Caco-2 (cell line): ENCODE measurements around the gene POU2AF2. TPM values are rescaled to one million over a fixed set of nuclear protein-coding genes. Genes with fewer than 3 reads are reported as not detected.
A peak's percentile ranks its signal among the peaks of the same experiment; 100 is the strongest.

Experiments used
- BruUV-seq: library from RNA; stranded (reverse); fragments of 400-500 nt; replicated peaks from 2 replicates; lab custom pipeline; 2021; lab: Mats Ljungman, UMichigan
- CTCF ChIA-PET: fragments of 300-600 bp; sonication (Branson Sonifier 250); formaldehyde crosslinking; loops from one replicate; lab custom pipeline; 2022; ENCODE audit warnings: antibody characterized with exemption; lab: Charles Lee
- POLR2A ChIA-PET: fragments of 300-600 bp; sonication (Branson Sonifier 250); formaldehyde crosslinking; loops from one replicate; lab custom pipeline; 2022; ENCODE audit warnings: antibody characterized with exemption; lab: Charles Lee
- DNase-seq, 2 experiments: peaks; one replicate each; pipeline versions ENCODE4 v3.0.0 to v3.0.0-alpha.2; 2020 to 2022
- H3K27me3 ChIP-seq: replicated peaks from 2 replicates; pipeline ENCODE4 v1.6.0; 2011; ENCODE audit warnings: low read length; ENCODE audit not compliant: control insufficient read depth, insufficient read depth
- H3K36me3 ChIP-seq: 2 replicates; pipeline ENCODE4 v1.5.1; 2011; ENCODE audit warnings: low read length; ENCODE audit not compliant: control insufficient read depth, insufficient read depth
- H3K4me1 ChIP-seq: fragments of 250-450 bp; sonication (Bioruptor Pico); 2 replicates; pipeline ENCODE4 v1.5.1; 2020; ENCODE audit warnings: mild to moderate bottlenecking
- H3K4me3 ChIP-seq: 2 replicates; pipeline ENCODE4 v1.5.1; 2011; ENCODE audit warnings: low read depth, mild to moderate bottlenecking, control low read depth, low read length
- H3K9me3 ChIP-seq: fragments of 250-450 bp; sonication (Bioruptor Pico); 2 replicates; pipeline ENCODE4 v1.5.1; 2020; ENCODE audit warnings: mild to moderate bottlenecking, moderate library complexity
- H3K27ac Mint-ChIP-seq: one replicate; pipeline ENCODE4 v1.8.0; 2022; ENCODE audit warnings: mixed read lengths; ENCODE audit not compliant: unreplicated experiment
- H3K27me3 Mint-ChIP-seq: one replicate; pipeline ENCODE4 v1.8.0; 2022; ENCODE audit warnings: mixed read lengths; ENCODE audit not compliant: insufficient read depth, unreplicated experiment
- H3K36me3 Mint-ChIP-seq: one replicate; pipeline ENCODE4 v1.8.0; 2022; ENCODE audit warnings: mild to moderate bottlenecking, mixed read lengths; ENCODE audit not compliant: insufficient read depth, unreplicated experiment
- H3K4me1 Mint-ChIP-seq: one replicate; pipeline ENCODE4 v1.8.0; 2022; ENCODE audit warnings: low read depth, mixed read lengths; ENCODE audit not compliant: unreplicated experiment
- H3K4me3 Mint-ChIP-seq: one replicate; pipeline ENCODE4 v1.8.0; 2022; ENCODE audit warnings: mild to moderate bottlenecking, moderate library complexity, mixed read lengths; ENCODE audit not compliant: unreplicated experiment
- H3K9me3 Mint-ChIP-seq: one replicate; pipeline ENCODE4 v1.8.0; 2022; ENCODE audit warnings: mixed read lengths; ENCODE audit not compliant: unreplicated experiment
- CTCF ChIP-seq, 2 experiments: fragments of 200-600 bp in 1 of 2; IDR thresholded peaks; 1 replicate in 1 of 2; 2 replicates in 1 of 2; pipeline versions ENCODE4 v1.5.1 to v1.8.0; 2011 to 2022; ENCODE audit warnings: antibody characterized with exemption in 1 of 2, control low read depth in 1 of 2, inconsistent platforms in 1 of 2, low read depth in 1 of 2, low read length in 1 of 2, mild to moderate bottlenecking in 1 of 2, moderate library complexity in 1 of 2; ENCODE audit not compliant: insufficient read depth in 1 of 2, severe bottlenecking in 1 of 2, unreplicated experiment in 1 of 2
- intact Hi-C: fragments of 100-400 bp; cut with micrococcal nuclease; formaldehyde crosslinking; loops from one replicate; pipeline ENCODE4 v1.10.0; 2022; ENCODE audit not compliant: unreplicated experiment
- total RNA-seq: library from RNA; stranded (reverse); gene quantifications from 2 replicates; pipeline ENCODE4 v1.2.3, GENCODE V29; 2022

Gene POU2AF2
- total RNA-seq, 1 experiment from 2014 or later = not detected

GRCh38 chr11:111299101-111300026 is 53.8 kb downstream of the POU2AF2 start:
- CTCF ChIA-PET = interaction anchor here (0.6 to 2.1 kb wide), 13 partner anchors 16 to 716 kb away, joined by 3 to 12 read pairs (median 4); no protein-coding TSS in a partner anchor

GRCh38 chr11:111300569-111300968 is 55.0 kb downstream of the POU2AF2 start:
- no peak overlapping the region for H3K4me3 ChIP-seq
- no peak for TF ChIP-seq CTCF (IDR thresholded peaks at IDR 0.05; ENCODE audit: insufficient read depth in 1 of 2, low read depth in 1 of 2, low read length in 1 of 2, severe bottlenecking in 1 of 2, unreplicated experiment in 1 of 2)
- no peaks in the 10 kb centered on the region for H3K36me3 ChIP-seq
- CTCF ChIA-PET = interaction anchor here (0.5 kb wide), 1 partner anchor 214 kb away, joined by 3 read pairs; no protein-coding TSS in a partner anchor
- no peaks in the 10 kb centered on the region for H3K27me3 Mint-ChIP-seq
- H3K36me3 Mint-ChIP-seq = peaks cover 4% of the 10 kb centered on the region
- H3K27me3 ChIP-seq = no peaks in the 10 kb centered on the region
- peaks cover 40% of the 10 kb centered on the region for H3K4me1 Mint-ChIP-seq
- H3K4me3 Mint-ChIP-seq = peak overlapping the region; percentile 82
- H3K4me1 ChIP-seq = peaks cover 48% of the 10 kb centered on the region
- intact Hi-C loops = no loop called here
- no TSS peak for BruUV-seq
- no peaks in the 10 kb centered on the region for H3K9me3 Mint-ChIP-seq
- H3K9me3 ChIP-seq = no peaks in the 10 kb centered on the region
- no peak for DNase-seq
- peak overlapping the region; percentile 72 for H3K27ac Mint-ChIP-seq
- POLR2A ChIA-PET = no interaction called here

More at GRCh38 chr11:111299101-111300026, 53.8 kb downstream of the POU2AF2 start:
- Histone ChIP-seq H3K4me1 (peaks cover 37% of the 10 kb centered on the region), H3K27me3 (no peaks in the 10 kb centered on the region), H3K9me3 (no peaks in the 10 kb centered on the region), H3K36me3 (no peaks in the 10 kb centered on the region), H3K4me3 (peak overlapping the region; percentile 76)
- intact Hi-C loops = loop anchor here (1.0 kb wide), 4 partner anchors 16 to 124 kb away; no protein-coding TSS in a partner anchor
- H3K9me3 Mint-ChIP-seq = no peaks in the 10 kb centered on the region
- H3K36me3 Mint-ChIP-seq = peaks cover 4% of the 10 kb centered on the region
- peak; percentile 79 to 87 for DNase-seq
- H3K27me3 Mint-ChIP-seq = no peaks in the 10 kb centered on the region
- peak overlapping the region; percentile 72 for H3K27ac Mint-ChIP-seq
- peaks cover 34% of the 10 kb centered on the region for H3K4me1 Mint-ChIP-seq
- BruUV-seq = no TSS peak
- POLR2A ChIA-PET = interaction anchor here (0.6 kb wide), 1 partner anchor 467 kb away, joined by 3 read pairs; the partner anchor contains the start of gene PPP2R1B
- peak; percentile 65 to 89 for TF ChIP-seq CTCF (IDR thresholded peaks at IDR 0.05; ENCODE audit: insufficient read depth in 1 of 2, low read depth in 1 of 2, low read length in 1 of 2, severe bottlenecking in 1 of 2, unreplicated experiment in 1 of 2)
- peak overlapping the region; percentile 82 for H3K4me3 Mint-ChIP-seq

- Histone ChIP-seq H3K36me3 (no peaks in the 10 kb centered on the region), H3K4me1 (peaks cover 50% of the 10 kb centered on the region), H3K4me3 (no peak overlapping the region), H3K9me3 (no peaks in the 10 kb centered on the region), H3K27me3 (no peaks in the 10 kb centered on the region)
- Mint-ChIP-seq H3K4me3 (peak overlapping the region; percentile 82), H3K27me3 (no peaks in the 10 kb centered on the region), H3K36me3 (peaks cover 4% of the 10 kb centered on the region), H3K27ac (no peak overlapping the region), H3K4me1 (peaks cover 41% of the 10 kb centered on the region), H3K9me3 (no peaks in the 10 kb centered on the region)
- no TSS peak for BruUV-seq
- TF ChIP-seq CTCF (IDR thresholded peaks at IDR 0.05; ENCODE audit: insufficient read depth in 1 of 2, low read depth in 1 of 2, low read length in 1 of 2, severe bottlenecking in 1 of 2, unreplicated experiment in 1 of 2) = no peak
- intact Hi-C loops = no loop called here
- no peak for DNase-seq
- ChIA-PET POLR2A (no interaction called here), CTCF (interaction anchor here (0.8 to 2.3 kb wide), 2 partner anchors 36 to 122 kb away, joined by 3 to 18 read pairs; no protein-coding TSS in a partner anchor)
Measured at GRCh38 chr11:111301004-111301841, 55.7 kb downstream of the POU2AF2 start.
